Erythroblast (primary cell): ENCODE results near the gene JSRP1.

Experiments used
- GATA1 ChIP-seq: IDR thresholded peaks from 2 replicates; pipeline ENCODE4 v1.6.1; 2011; ENCODE audit warnings: low read depth, mild to moderate bottlenecking, control low read depth, low read length, moderate library complexity
- POLR2A ChIP-seq: IDR thresholded peaks from 2 replicates; pipeline ENCODE4 v1.6.1; 2011; ENCODE audit warnings: mild to moderate bottlenecking, low read length

DNA sequence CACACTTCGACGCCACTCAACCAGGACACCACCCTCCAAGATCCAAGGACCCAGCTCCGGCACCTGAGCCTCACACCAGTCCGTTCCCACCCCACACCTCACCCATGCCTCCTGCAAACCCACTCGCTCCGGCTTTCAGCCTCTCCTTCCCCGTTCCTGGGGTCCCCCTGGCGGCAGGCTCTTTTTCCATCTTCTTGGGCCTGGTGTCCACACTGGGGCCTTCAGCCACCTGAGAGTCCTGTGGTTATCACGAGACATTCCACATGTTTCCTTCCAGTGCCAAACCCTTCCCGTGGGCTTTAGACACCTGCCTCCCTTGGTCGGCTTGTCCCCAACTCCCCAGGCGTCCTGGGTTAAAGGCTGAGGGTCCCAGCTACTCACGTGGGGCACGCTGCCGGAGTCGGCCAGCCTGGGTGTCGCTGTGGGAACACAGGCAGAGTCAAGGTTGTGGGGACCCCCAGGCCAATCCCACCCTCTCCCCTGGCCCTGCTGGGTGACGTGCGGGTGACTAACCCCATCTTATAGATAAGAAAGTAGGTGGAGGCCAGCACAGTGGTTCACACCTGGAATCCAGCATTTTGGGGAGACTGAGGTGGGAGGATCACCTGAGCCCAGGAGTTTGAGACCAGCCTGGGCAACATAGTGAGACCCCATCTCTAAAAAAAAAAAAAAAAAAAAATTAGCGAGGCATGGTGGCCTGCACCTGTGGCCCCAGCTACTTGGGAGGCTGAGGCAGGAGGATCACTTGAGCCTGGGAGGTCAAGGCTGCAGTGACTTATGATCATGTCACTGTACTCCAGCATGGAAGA, 1.9 kb downstream of the JSRP1 start:
- no peak for TF ChIP-seq POLR2A
- TF ChIP-seq GATA1 = no peak
